GM12892 (cell line): Measurements from ENCODE around the gene MKRN2.

Source experiments
- POLR2A ChIP-seq: IDR thresholded peaks from 2 replicates; pipeline ENCODE4 v1.6.1; 2011; ENCODE audit warnings: low read depth, low read length, control low read depth
- POLR2AphosphoS5 ChIP-seq: IDR thresholded peaks from 2 replicates; pipeline ENCODE4 v1.6.1; 2011; ENCODE audit warnings: low read depth, low read length, control low read depth
- TAF1 ChIP-seq: IDR thresholded peaks from 2 replicates; pipeline ENCODE4 v1.6.1; 2011; ENCODE audit warnings: low read depth, mild to moderate bottlenecking, control low read depth, low read length, borderline replicate concordance

DNA sequence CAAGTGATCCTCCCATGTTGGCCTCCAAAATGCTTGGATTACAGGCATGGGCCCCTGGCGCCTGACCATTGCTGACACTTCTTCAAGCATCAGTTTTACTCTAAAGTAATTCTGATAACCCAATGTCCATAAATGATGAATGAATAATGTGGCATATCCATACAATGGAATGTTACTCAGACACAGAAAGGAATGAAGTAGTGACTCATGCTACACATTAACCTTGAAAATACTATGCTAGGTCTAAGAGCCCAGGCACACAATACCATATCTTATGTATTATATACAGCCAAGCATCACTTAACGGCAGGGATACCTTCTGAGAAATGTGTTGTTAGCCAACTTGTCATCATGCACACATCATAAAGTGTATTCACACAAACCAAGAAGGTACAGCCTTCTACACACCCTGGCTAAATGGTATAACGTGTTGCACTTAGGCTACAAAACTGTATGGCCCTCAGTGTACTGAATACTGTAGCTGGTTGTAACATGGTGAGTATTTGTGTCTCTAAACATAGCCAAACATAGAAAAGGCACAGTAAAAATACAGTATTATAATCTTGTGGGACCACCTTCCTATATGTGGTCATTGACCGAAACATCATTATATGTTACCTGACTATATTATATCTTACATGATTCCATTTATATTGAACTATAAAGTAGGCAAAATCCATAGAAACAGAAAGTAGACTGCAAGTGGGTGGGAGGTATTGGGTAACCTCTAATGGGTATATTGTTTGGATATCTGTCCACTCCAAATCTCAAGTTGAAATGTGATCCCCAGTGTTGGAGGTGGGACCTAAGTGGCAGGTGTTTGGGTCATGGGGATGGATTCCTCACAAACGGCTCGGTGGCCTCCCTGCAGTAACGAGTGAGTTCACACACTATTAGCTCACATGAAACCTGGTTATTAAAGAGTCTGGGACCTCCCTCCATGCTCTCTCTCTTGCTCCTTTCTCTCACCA is 31.4 kb downstream of the MKRN2 start:
- TF ChIP-seq POLR2AphosphoS5, result no peak; the same call in 1 of the 2 replicates
- no peak for TF ChIP-seq TAF1
- no peak for TF ChIP-seq POLR2A
